Middle frontal gyrus (tissue), 1 donor: ENCODE measurements around the gene CTNNBL1.
"Not testable (repeated sequence)": the region's sequence is repeated elsewhere in the genome, so short reads cannot be mapped to it uniquely, and the experiment has no call there.

Source experiments
- DNase-seq: peaks from one replicate; pipeline ENCODE4 v3.0.0-alpha.2; 2015; ENCODE audit warnings: low spot score; ENCODE audit errors: extremely low spot score

CTNNBL1 gene

GRCh38 chr20:37706298-37706697, 12.5 kb downstream of the CTNNBL1 start:
- DNase-seq = no peak

GRCh38 chr20:37711001-37711400, 17.2 kb downstream of the CTNNBL1 start:
- no peak for DNase-seq

- DNase-seq = no peak
These were observed 18.4 kb downstream of the CTNNBL1 start for GRCh38 chr20:37711994-37712964.

- no peak for DNase-seq
These were observed 19.6 kb downstream of the CTNNBL1 start for GRCh38 chr20:37713396-37713795.

- DNase-seq = no peak
These were observed 21.3 kb downstream of the CTNNBL1 start for GRCh38 chr20:37714978-37715672.

GRCh38 chr20:37721751-37722150, 27.9 kb downstream of the CTNNBL1 start:
- DNase-seq = no peak

GRCh38 chr20:37722312-37722711, 28.5 kb downstream of the CTNNBL1 start:
- not testable (repeated sequence) for DNase-seq

- no peak for DNase-seq
These were observed 29.8 kb downstream of the CTNNBL1 start for GRCh38 chr20:37723668-37724067.

GRCh38 chr20:37725165-37725564, 31.3 kb downstream of the CTNNBL1 start:
- no peak for DNase-seq

GRCh38 chr20:37725855-37726254, 32.0 kb downstream of the CTNNBL1 start:
- no peak for DNase-seq

GRCh38 chr20:37726321-37726720, 32.5 kb downstream of the CTNNBL1 start:
- no peak for DNase-seq

- DNase-seq = no peak
These were observed 33.4 kb downstream of the CTNNBL1 start for GRCh38 chr20:37726971-37727956.

- DNase-seq = no peak
These were observed 34.3 kb downstream of the CTNNBL1 start for GRCh38 chr20:37727957-37728634.

GRCh38 chr20:37728635-37728983, 34.8 kb downstream of the CTNNBL1 start:
- DNase-seq = no peak

GRCh38 chr20:37729452-37729851, 35.6 kb downstream of the CTNNBL1 start:
- DNase-seq = no peak

- no peak for DNase-seq
These were observed 36.1 kb downstream of the CTNNBL1 start for GRCh38 chr20:37729909-37730308.

GRCh38 chr20:37733416-37733815, 39.6 kb downstream of the CTNNBL1 start:
- no peak for DNase-seq

- DNase-seq = no peak
These were observed 40.6 kb downstream of the CTNNBL1 start for GRCh38 chr20:37734228-37734985.

GRCh38 chr20:37735541-37735940, 41.7 kb downstream of the CTNNBL1 start:
- no peak for DNase-seq

- DNase-seq = no peak
These were observed 42.3 kb downstream of the CTNNBL1 start for GRCh38 chr20:37736132-37736531.
